ENCODE measurements around the gene LGR6. TPM values are rescaled to one million over a fixed set of nuclear protein-coding genes. Genes with fewer than 3 reads are reported as not detected.

Gene LGR6
- total RNA-seq, 1 experiment from 2014 or later, result 0.08 TPM

DNA sequence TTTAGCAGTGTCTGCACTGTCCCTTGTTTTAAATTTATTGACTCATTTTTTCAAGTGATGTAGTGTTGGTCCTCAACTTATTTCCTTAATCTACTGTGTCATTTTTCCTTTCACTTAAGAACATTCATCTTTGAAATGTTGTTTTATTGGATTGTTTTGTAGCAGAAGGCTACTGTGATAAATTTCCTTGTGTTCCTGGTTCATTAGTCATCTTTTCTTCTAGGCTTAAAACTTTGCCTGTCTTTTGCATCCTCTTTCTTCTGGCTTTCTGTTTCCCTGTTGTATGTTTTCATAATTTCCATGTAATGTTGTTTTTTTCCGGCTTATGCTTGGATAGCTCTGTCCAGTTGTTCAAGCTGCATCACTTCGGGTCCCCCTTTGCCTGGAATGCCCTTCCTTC, 86.2 kb downstream of the LGR6 start:
- intact Hi-C loops (cut with micrococcal nuclease; ENCODE audit: unreplicated experiment) (no loop called here), in situ Hi-C loops (cut with HindIII; ENCODE audit: low pct_unique_long_range_greater_than_20kb, low sequenced_read_pairs) (no loop called here)
- no peak for TF ChIP-seq TCF7L2 (IDR thresholded peaks at IDR 0.05; ENCODE audit: low read depth, low read length)
- TF ChIP-seq, protein P1, sequence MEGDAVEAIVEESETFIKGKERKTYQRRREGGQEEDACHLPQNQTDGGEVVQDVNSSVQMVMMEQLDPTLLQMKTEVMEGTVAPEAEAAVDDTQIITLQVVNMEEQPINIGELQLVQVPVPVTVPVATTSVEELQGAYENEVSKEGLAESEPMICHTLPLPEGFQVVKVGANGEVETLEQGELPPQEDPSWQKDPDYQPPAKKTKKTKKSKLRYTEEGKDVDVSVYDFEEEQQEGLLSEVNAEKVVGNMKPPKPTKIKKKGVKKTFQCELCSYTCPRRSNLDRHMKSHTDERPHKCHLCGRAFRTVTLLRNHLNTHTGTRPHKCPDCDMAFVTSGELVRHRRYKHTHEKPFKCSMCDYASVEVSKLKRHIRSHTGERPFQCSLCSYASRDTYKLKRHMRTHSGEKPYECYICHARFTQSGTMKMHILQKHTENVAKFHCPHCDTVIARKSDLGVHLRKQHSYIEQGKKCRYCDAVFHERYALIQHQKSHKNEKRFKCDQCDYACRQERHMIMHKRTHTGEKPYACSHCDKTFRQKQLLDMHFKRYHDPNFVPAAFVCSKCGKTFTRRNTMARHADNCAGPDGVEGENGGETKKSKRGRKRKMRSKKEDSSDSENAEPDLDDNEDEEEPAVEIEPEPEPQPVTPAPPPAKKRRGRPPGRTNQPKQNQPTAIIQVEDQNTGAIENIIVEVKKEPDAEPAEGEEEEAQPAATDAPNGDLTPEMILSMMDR (IDR thresholded peaks at IDR 0.05), result no peak
- TF ChIP-seq POLR2AphosphoS5 (IDR thresholded peaks at IDR 0.05; ENCODE audit: low read depth, low read length), result no peak
- no peak for TF ChIP-seq SIN3A (IDR thresholded peaks at IDR 0.05; ENCODE audit: borderline replicate concordance, insufficient read depth, low read depth, low read length)
- TF ChIP-seq, protein P2, sequence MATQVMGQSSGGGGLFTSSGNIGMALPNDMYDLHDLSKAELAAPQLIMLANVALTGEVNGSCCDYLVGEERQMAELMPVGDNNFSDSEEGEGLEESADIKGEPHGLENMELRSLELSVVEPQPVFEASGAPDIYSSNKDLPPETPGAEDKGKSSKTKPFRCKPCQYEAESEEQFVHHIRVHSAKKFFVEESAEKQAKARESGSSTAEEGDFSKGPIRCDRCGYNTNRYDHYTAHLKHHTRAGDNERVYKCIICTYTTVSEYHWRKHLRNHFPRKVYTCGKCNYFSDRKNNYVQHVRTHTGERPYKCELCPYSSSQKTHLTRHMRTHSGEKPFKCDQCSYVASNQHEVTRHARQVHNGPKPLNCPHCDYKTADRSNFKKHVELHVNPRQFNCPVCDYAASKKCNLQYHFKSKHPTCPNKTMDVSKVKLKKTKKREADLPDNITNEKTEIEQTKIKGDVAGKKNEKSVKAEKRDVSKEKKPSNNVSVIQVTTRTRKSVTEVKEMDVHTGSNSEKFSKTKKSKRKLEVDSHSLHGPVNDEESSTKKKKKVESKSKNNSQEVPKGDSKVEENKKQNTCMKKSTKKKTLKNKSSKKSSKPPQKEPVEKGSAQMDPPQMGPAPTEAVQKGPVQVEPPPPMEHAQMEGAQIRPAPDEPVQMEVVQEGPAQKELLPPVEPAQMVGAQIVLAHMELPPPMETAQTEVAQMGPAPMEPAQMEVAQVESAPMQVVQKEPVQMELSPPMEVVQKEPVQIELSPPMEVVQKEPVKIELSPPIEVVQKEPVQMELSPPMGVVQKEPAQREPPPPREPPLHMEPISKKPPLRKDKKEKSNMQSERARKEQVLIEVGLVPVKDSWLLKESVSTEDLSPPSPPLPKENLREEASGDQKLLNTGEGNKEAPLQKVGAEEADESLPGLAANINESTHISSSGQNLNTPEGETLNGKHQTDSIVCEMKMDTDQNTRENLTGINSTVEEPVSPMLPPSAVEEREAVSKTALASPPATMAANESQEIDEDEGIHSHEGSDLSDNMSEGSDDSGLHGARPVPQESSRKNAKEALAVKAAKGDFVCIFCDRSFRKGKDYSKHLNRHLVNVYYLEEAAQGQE (IDR thresholded peaks at IDR 0.05; ENCODE audit: insufficient read depth in 1 of 2, low read depth in 2 of 2, low read length in 1 of 2), result no peak
- H3K4me1 ChIP-seq (ENCODE audit: control insufficient read depth, insufficient read depth, low read length), result no peaks in the 10 kb centered on the region; the same call in 1 of the 2 replicates
- DNase-seq (ENCODE audit: low read depth, low spot score), result no peak
- no peaks in the 10 kb centered on the region for H3K9me3 ChIP-seq (ENCODE audit: control insufficient read depth, insufficient read depth, low read depth, low read length)
- ATAC-seq, result no peak
- no peaks in the 10 kb centered on the region for H3K36me3 ChIP-seq (ENCODE audit: control insufficient read depth, insufficient read depth, low read length)
- no peak overlapping the region for H3K4me3 ChIP-seq (ENCODE audit: low read depth in 2 of 2, low read length in 2 of 2)
- BruUV-seq (replicated peaks), result no TSS peak
- CTCF ChIA-PET, result no interaction called here
- H3K27ac ChIP-seq (ENCODE audit: low read length), result no peak overlapping the region
- POLR2A ChIA-PET, result no interaction called here
- H3K27me3 ChIP-seq (ENCODE audit: control insufficient read depth, insufficient read depth, low read length), result peaks cover 9% of the 10 kb centered on the region

DNA sequence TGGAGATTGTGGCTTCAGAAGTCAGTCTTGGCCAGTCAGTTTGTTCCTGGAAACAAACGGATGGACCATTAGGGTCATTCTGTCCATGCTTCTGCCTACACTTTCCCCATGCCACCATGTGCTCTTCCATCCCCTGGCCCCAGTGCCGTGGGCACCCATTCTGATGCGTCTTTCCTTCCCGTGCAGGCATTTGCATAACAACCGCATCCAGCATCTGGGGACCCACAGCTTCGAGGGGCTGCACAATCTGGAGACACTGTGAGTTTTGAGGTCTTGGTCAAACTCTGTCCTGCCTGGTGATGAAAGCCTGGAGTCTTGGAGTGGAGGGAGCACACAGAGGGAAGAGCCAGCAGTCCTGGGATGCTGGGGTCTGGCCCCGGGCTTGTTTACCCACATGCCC, 87.0 kb downstream of the LGR6 start:
- H3K4me1 ChIP-seq (ENCODE audit: control insufficient read depth, insufficient read depth, low read length), result no peaks in the 10 kb centered on the region; the same call in 1 of the 2 replicates
- H3K36me3 ChIP-seq (ENCODE audit: control insufficient read depth, insufficient read depth, low read length), result no peaks in the 10 kb centered on the region
- POLR2A ChIA-PET, result no interaction called here
- TF ChIP-seq, protein P2 (IDR thresholded peaks at IDR 0.05; ENCODE audit: insufficient read depth in 1 of 2, low read depth in 2 of 2, low read length in 1 of 2), result no peak
- TF ChIP-seq SIN3A (IDR thresholded peaks at IDR 0.05; ENCODE audit: borderline replicate concordance, insufficient read depth, low read depth, low read length) (no peak), POLR2AphosphoS5 (IDR thresholded peaks at IDR 0.05; ENCODE audit: low read depth, low read length) (no peak), TCF7L2 (IDR thresholded peaks at IDR 0.05; ENCODE audit: low read depth, low read length) (no peak)
- TF ChIP-seq, protein P1 (IDR thresholded peaks at IDR 0.05), result no peak
- no peak overlapping the region for H3K4me3 ChIP-seq (ENCODE audit: low read depth in 2 of 2, low read length in 2 of 2)
- CTCF ChIA-PET, result no interaction called here
- BruUV-seq (replicated peaks), result no TSS peak
- intact Hi-C loops (cut with micrococcal nuclease; ENCODE audit: unreplicated experiment) (no loop called here), in situ Hi-C loops (cut with HindIII; ENCODE audit: low pct_unique_long_range_greater_than_20kb, low sequenced_read_pairs) (no loop called here)
- ATAC-seq, result no peak
- no peak for DNase-seq (ENCODE audit: low read depth, low spot score)
- H3K27ac ChIP-seq (ENCODE audit: low read length), result no peak overlapping the region
- no peaks in the 10 kb centered on the region for H3K9me3 ChIP-seq (ENCODE audit: control insufficient read depth, insufficient read depth, low read depth, low read length)
- peaks cover 9% of the 10 kb centered on the region for H3K27me3 ChIP-seq (ENCODE audit: control insufficient read depth, insufficient read depth, low read length)

Data from Panc1 (cell line).